Hepatocyte (in vitro differentiated cells): ENCODE results near the gene HTR6.

Experiments
- CTCF ChIP-seq: fragments of 200-600 bp; sonication (generic); IDR thresholded peaks from 2 replicates; pipeline ENCODE4 v1.5.1; 2016; ENCODE audit warnings: antibody characterized with exemption, mild to moderate bottlenecking; ENCODE audit not compliant: poor library complexity
- EZH2 ChIP-seq: fragments of 200-600 bp; sonication (generic); IDR thresholded peaks from 2 replicates; pipeline ENCODE4 v1.6.1; 2016; ENCODE audit warnings: antibody characterized with exemption, mild to moderate bottlenecking, borderline replicate concordance

DNA sequence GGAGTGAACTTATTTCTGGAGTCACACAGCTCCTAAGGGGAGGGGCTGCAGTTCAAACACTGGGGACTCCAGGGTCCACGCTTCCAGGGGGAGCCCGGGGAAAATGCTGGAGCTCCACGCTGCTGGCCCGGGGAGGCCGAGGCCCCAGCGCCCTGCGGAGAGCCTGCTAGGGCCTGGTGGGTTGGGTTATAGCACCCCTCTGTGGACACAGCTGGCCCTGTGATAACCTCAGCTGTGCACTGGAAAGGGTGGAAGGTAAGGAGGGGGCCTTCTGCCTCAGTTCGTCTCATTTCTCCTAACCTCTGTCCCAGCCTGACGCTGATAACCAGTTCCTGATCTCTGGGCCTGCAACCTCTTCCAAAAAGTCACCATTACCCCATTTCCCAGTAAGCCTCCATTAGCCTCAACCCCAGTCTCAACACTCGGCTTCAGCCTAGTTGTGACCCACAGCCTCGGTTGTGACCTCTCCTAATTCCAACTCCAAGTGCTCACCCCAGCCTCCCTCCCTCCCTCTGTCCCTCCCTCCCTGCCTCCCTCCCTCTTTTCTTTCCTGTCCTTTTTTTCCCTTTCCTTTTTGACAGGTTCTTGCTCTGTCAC is 13.4 kb upstream of the HTR6 start:
- TF ChIP-seq CTCF (peak; percentile 77), EZH2 (no peak)
